UCSD-AML1 (cell line): ENCODE results near the gene COLGALT1.
"Not testable (repeated sequence)": the region's sequence is repeated elsewhere in the genome, so short reads cannot be mapped to it uniquely, and the experiment has no call there.

Source experiments
- DNase-seq: peaks from one replicate; lab custom pipeline; 2025; ENCODE audit not compliant: unreplicated experiment; lab: John Stamatoyannopoulos, UW

COLGALT1 gene

DNA sequence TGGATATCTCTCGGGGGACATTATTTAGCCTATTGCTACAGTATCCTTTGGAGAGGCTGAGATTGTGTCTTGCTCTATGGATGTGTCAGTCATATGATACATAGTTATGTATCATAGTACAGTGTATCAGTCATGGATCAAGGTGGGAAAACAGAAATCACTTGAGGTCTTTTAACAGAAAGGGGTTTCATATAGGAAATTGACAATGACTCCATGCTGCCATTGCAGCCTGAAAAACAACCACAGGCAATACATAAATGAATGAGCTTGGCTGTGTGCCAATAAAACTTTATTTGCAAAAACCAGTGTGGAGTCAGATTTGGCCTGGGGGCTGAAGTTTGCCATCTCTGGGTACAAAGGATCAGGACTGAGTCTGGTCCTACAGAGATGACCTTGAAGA, 35.4 kb downstream of the COLGALT1 start:
- no peak for DNase-seq

DNA sequence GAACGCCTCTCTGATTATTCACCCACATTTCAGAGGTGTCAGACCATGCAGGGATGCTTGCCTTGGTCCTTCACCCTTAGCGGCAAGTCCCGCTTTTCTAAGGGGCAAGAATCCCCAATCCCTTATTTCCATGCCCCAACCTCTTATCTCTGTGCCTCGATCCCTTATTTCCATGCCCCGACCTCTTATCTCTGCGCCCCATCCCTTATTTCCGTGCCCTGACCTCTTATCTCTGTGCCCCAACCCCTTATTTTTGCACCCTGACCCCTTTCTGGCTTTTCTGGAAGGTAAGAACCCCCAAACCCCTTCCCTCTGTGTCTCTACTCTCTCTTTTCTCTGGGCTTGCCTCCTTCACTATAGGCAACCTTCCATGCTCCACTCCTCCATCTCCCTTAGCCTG, 38.8 kb downstream of the COLGALT1 start:
- DNase-seq: not testable (repeated sequence)

DNA sequence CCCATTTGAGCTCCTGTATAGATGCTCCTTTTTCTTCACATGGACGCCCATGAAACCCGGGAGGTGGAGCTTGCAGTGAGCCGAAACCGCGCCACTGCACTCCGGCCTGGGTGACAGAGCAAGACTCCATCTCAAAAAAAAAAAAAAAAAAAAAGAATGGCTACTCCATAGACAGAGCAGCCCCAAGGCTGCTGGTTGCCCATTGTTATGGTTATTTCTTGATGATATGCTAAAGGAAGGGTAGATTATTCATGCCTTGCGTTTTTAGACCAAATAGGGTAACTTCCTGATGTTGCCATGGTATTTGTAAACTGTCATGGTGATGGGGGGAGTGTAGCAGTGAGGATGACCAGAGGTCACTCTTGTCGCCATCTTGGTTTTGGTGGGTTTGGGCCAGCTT, 42.6 kb downstream of the COLGALT1 start:
- DNase-seq: not testable (repeated sequence)

DNA sequence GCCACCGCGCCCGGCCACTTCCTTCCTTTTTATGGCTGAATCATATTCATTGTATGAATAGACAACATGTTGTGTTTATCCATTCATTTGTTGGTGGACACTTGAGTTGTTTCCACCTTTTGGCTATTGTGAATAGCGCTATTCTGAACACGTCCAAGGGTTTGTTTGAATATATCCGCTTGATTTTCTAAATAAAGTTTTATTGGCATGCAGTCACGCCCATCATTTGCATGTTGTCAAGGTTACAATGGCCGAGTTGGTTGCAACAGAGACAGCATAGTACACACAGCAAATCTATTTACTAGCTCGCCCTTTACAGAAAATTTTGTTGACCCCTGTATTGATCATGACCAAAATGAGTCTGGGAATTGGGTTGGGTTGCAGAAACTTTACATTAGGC, 43.5 kb downstream of the COLGALT1 start:
- DNase-seq: no peak

DNA sequence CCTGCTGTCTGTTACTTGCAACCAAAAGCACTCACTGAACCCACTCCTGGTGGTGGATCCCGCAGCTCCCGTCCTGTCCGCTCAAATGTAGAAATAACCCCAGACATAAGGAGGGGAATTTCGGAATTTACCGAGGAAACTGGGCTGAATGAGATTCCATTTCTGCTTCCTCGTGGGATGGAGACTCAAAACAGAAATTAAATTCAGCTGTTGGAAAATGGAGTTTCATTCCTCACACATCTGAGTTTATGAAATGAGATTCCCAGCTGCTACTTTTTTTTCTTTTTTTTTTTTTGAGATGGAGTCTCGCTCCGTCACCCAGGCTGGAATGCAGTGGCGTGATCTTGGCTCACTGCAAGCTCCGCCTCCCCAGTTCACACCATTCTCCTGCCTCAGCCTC, 44.3 kb downstream of the COLGALT1 start:
- no peak for DNase-seq

DNA sequence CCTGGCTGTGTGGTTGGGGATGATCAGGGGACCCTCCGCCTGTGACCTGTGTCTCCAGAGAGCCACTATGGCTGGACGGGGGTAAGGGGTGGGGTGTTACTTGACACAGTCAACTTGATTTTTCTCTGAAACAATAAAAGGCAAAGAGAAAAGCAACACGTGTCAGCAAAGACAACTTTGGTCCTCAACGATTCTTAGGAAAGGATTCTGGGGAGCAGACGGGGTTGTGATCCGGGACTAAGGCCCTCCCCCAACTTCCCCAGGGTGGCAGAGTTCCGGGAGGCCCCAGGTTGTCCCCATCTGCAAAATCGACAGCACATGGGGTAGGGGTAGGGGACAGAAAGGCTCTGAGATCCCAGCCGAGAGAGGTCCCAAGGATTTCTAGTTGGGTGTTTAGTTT, 46.2 kb downstream of the COLGALT1 start:
- DNase-seq: no peak

DNA sequence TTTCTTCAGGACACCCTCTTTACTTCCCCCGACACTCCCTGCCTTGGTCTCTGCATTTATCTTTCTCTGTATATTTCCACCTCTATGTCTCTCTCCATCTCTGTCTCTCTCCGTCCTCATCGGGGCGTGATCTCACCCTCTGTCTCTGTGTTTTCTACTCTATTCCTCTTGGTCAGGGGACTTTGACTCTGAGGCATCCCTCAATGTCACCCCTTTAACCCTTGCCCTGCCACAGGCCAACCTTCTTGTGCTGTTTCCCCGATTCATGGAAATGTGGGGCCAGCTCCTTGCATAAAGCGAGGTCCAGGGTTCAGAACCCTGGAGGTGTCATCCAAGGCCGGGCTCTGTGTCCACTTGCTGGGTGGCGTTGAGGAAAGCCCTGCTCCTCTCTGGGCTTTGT, 46.8 kb downstream of the COLGALT1 start:
- no peak for DNase-seq

DNA sequence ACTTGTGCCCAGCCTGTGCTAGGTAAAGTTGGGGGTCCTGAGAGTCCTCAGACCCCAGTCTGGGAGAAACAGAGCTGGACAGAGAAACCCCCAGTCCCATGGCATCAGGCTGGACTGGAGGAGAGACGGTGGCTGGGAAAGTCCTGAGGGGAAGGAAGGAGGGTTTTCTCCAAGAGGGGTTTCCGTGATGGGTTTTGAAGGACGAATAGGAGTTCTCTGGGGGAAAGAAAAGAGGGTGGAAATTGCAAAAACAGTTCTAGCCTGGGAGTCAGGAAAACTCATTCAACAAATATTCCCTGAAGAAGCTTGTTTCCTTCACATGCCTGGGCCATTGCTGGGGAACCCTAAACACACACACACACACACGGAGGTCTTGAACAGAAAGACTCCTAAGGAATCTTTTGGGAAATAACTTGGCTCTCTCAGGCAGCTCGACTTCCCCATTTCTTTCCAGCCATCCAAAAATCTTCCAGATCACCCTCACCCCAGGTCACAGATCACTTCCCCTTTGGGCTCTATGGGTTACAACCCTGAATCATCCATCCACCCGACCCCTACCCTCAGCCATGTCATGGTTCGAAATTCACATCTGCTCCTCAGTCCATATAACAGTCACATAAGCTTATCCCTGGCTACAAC, 47.5 kb downstream of the COLGALT1 start:
- no peak for DNase-seq

DNA sequence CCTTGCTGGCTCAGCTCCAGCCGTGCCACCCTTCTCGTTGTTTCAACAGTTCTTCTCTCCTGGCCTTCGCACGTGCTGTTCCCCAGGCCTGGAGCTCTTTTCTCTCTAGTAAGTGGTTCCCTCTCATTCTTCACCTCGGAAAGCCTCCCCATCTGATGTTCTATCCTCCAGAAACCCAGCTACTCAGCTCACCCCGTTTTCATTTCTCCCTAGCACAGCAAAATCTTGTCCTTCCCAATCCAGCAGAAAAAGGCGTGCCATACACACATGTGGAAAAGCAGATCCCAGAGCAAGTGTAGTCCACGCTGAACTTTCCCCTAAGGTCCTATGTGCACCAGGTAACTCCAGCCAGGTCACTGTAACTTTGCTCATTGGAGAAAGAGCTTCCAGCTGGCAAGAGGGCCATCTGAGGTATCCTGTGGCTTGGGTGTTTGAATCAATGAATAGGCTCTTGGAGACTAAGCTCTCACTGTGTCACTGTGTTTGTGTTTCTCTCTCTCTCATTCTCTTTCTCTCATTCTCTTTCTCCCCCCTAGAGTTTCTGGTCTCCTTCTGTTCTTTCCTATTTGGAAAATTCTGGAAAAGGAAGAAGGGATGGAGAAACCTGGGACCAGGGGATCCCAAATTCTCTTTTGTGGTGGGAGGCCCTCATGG, 49.0 kb downstream of the COLGALT1 start:
- no peak for DNase-seq

DNA sequence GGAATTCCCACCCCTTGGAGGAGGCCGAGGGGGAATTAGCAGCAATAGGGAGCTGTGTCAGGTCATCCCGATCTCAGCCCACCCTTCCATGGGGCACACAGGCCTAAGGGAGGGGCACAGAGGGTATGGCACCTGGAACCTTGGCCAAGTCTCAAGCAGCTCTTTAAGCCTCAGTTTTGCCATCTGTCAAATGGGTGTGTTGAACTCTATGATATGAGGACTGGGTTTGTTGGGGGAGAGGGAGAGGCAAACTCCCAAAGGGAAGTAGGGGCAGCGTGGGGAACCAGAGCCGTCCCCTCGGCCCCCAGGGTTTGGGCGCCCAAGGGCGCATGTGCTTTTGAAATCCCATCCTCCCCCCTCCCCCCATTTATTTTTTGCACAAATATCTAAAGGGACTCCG, 49.7 kb downstream of the COLGALT1 start:
- no peak for DNase-seq

DNA sequence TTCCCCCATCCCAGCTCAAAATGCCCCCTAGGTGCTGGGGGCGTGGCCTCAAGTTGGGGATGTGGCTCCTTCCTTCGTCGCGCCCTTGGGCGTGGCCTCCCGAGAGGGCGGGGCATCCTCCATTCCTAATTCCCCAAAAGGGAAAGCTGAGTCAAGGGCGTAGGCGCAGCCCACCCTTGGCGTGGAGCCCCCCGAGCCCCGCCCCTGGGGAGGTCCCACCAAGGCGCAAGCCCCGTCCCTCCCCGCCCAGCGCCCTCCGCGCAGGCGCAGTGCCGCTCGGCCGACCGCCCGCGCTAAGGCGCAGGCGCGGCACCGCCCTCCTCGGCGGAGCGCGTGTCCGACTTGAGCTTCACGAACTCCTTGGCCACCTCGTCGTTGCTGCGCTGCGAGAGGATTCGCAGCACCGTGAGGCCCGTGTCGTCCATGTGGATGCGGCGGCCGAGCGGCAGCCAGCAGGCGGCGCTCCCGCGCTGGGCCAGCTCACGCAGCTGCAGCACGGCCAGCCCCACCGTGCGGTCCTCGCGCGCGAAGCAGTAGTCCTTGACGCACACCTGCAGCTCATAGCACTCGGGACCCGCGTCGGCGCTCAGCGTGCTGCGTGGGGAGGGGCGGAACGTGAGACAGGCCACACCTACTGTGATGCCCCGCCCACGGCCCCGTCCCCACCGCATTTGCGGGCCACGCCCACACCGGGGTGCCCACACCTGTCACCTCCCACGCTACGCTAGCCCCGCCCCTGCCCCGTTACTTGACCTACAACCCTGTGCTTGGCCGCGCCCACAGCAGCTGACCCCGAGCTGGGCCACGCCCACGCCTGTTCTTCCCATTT, 50.5 kb downstream of the COLGALT1 start:
- DNase-seq: peak; percentile 96

DNA sequence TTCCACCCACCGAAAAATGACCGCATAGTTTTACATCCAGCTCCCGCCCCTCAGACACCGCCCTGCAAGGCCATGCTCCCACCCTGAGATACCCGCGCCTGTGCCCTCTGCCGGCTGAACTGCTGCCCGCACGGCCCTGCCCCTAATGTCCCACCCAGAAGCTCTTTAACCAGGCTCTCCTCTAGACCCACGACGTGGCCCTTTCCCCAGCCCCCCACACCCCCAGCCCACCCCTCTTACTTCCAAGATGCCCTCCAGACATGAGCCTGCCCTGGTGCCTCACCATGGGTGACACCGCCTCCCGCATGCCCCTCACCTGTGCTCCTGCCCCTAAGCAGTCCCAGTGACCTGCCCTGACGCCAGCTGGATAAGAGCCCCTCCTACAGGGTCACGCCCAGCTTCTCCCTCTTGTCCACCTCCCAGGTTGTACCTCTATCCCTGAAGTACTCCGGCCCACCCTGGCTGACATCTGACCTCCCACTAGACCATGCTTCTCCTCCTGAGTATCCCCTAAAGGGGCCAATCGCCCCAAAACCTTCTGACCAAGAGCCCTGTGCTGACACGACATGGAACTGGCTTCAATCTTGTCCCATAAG, 51.2 kb downstream of the COLGALT1 start:
- DNase-seq: no peak

DNA sequence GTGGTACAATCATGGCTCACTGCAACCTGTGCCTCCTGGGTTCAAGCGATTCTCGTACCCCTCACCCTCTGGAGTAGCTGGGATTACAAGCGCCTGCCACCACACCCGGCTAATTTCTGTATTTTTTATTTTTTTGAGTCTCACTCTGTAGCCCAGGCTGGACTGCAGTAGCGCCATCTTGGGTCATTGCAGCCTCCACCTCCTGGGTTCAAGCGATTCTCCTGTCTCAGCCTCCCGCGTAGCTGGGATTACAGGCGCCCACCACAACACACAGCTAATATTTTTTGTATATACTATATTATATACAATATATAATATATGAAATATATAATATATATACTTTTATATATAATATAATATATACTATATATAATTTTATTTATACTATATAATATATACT, 52.5 kb downstream of the COLGALT1 start:
- no peak for DNase-seq

DNA sequence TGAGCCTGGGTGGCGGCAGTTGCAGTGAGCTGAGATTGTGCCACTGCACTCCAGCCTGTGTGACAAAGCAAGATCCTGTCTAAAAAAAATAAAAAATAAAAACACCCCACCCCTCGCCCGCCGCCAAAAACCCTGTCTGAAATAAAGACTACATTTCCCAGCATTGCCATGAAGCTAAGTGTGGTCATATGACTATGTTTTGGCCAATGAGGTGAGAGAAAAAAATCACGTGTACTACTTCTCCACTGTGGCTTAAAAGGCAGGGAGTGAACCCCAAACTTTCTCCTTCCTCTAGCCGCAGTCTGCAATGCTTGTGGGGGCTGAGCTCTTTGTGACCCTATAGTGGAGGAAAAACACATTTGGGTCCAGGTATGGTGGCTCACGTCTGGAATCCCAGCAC, 54.9 kb downstream of the COLGALT1 start:
- no peak for DNase-seq

DNA sequence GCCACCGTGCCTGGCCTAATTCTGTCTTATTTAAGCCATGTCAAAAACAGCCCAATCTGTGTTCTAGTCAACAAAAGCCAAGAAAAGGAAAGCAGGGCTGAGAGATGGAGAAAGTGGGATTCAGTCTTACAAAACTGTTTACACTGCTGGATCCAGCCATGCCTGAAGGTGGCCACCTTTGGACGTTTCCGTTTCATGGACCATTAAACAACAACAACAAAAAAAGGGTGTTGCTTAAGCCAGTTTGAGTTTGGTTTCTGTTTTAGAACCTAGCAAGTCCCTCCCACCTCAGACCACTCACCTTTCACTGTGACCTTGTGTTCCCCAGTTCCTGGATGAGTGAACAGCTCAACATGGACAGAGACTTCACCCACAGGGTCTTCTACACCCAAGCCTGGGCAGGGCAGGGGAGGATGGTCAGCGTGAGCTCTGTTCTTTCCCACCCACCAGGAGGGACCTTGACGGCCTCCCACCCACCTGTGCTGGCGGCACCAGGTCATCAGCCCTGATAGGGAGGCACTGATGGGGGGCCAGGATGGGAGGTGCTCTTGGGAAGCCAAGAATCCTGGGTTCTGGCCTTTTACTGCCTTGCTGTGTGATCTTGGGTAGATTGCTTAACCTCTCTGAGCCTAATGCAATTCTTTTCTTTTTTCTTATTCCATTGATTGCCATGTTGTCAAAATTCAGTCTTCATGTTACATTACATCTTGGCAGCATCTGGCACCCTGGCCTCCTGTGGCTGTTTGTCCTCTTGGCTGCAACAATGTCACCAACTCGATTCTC, 56.2 kb downstream of the COLGALT1 start:
- DNase-seq: no peak

DNA sequence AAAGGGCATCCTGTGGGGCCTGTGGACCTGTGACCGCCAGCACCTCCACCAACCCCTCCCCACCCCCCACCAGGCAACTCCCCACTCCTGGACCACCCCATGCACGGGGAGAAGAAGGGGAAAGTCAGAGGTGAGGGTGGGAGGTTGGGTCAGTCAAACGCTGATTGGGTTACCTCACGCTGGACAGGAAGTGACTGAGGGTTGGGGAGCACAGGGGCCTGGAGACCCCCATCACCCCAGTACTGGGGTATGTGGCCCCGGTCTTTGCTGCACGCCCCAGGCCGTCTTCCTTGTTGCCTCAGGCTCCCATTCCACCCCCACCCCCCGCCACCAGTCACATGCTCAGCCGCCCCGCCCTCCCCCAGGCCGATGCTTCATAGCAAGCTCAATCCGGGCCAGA, 59.0 kb downstream of the COLGALT1 start:
- no peak for DNase-seq

DNA sequence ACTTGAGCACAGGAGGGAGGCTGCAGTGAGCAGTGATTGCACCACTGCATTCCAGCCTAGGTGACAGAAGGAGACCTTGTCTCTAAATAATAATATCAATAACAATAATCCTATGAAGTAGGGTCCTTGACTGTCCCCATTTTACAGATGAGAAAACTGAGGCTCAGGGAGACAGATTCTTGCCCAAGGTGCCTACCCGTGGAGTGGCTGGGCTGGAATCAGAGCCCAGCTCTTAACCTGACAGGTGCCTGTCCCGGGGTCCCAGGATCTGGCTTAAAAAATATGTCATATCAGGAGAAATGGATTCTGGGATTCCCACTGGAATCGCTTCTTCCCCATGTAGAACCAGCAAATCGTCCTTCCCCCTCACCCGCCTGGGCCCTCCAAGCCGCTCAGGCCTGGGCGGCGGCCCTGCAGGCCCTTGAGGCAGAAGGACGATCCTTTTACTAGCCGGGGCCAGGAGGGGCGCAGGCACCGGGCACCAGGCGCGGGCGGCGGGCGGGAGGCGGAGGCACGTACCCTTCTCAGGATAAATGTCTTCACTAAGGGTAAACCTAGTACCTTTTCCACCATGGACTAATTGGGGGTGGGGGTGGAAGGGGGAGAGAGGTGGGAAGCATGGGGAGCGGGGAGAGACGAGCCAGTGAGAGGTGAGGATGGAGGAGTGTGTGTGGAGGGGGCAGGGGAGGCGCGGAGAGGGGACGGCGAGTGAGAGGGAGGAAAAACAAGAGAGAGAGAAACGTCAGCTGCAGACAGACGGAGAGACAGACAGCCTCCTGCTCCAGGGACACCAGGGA, 60.6 kb downstream of the COLGALT1 start:
- no peak for DNase-seq

DNA sequence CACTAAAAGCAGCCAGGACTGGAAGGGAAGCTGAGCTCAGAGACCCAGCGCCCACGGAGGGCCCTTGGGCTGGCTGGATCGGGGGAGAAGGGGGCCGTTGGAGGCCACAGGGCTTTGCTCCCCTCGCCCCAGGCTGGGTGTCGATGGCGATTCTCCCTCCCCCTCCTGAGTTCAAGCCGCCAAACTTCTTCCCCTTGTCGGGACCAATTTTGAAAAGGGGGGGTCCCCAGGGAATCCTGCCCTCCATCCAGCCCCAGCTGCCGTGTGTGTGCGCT, 61.2 kb downstream of the COLGALT1 start:
- DNase-seq: no peak

DNA sequence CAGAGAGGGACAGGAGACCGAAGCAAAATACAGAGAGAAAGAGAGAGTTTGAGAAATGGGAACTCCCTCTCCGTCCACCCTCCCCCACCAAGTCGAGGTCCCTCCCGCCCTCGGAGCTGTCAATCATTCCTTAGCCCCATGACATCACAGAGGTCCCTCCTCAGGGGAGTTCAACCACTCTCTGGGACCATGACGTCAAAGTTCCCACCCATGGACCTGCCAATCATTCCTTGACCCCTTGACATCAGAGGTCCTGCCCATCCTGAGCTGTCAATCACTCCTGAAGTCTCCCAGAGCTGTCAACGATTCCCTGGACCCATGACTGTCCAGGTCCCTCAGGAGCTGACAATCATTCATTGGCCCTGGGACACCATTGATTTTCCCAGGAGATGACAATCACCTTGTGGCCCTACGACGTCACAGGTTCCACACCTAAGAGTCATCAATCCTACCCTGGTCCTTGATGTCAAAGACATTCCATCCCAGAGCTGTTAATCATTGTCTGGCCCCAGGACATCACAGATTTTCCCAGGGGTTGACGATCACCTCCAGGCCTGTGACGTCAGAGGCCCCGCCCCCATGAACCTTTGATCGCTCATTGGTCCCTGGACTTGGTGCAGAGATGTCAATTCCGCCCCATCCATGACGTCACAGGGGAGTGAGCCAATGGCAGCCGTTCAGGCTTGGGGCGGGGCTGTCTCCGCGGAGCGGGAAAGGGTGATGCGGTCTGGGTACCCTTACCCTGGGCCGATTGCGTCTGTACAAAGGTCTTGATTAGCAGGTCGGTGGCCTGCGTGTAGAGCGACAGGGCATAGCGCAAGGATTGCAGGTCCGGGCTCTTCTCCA, 61.7 kb downstream of the COLGALT1 start:
- no peak for DNase-seq

DNA sequence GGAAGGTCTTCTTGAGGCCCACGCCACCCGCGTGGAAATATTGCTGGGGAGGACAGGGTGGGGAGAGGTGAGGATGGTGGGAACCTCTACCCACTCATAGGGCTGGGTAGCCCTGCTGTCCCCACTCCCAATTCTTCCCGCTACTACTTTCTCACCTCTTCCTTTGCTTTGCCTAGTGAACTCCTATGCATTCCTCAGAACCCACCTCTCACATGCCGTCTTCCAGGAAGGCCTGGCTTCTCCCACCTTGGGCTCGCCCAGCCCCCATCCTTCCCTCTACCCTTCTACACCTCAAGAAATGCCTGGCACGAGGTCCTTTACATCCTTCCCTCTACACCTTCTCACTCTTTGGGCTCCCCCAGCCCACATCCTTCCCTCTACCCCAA, 62.4 kb downstream of the COLGALT1 start:
- no peak for DNase-seq
